HG02571 (cell line): ENCODE measurements around the gene CYP1B1.
"Not testable (repeated sequence)": the region's sequence is repeated elsewhere in the genome, so short reads cannot be mapped to it uniquely, and the experiment has no call there.

Source experiments
- ATAC-seq: cut with Tn5 transposase; IDR thresholded peaks from one replicate; pipeline ENCODE4 v1.9.1; 2021; ENCODE audit warnings: mild to moderate bottlenecking, moderate library complexity; ENCODE audit not compliant: unreplicated experiment

Gene CYP1B1

DNA sequence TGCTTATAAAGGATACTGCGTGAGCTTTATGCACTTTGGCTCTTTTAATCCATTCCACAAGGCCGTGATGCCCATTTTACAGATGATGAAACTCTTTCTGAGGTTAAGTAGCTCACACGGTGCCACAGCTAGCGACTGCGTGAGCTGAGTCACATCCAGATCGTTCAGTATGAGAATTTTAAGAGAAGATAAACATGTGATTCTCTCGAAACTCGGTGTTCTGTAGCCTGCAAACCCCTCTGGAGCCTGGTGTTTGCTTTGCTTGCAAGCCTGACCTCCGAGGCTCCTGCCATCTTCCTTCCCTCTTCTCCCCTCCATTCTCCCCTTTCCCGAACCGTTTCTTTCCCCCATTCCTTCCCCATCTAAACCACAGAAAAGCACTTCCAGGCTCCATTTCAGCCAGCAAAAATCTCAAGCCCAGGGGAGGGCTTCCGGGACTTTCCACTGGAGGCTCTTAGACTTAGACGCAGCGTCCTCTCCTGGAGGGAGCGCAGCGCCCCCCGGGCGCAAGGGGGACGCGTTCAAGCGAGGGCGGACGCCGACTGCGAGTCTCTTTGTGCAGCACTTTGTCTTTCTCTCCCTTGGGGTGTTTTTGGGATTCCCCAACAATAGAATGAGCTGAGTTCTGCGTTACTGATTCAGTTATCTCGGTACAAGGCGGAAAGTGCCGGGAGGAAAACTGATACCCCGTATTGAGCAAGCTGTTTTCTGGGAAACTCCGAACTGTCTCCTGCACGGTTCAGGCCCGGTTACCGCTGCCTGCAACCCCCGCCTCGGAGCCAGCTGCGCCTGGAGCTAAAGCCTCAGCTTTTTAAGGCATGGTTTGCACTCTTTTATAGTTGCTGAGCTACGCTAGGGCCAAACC is 38.0 kb downstream of the CYP1B1 start:
- peak; percentile 67 for ATAC-seq

DNA sequence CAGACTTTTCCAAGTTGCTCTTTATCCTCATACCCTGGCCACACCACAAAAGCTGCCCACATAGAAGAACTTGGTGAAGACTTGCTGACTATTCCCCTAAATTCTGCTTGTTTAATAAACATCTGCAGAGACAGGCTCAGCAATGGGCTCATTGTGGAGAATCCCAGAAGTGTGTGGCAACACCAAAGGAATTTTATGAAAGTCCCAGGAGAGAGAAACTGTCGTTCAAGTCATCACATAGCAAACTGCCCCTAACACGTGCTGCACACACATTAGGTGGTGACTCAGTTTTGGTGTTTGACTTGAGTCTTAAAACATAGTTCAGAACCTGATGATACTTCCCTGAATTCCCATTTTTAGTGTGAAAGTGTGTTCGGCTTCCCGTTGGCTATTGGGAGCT is 38.6 kb downstream of the CYP1B1 start:
- ATAC-seq = no peak

DNA sequence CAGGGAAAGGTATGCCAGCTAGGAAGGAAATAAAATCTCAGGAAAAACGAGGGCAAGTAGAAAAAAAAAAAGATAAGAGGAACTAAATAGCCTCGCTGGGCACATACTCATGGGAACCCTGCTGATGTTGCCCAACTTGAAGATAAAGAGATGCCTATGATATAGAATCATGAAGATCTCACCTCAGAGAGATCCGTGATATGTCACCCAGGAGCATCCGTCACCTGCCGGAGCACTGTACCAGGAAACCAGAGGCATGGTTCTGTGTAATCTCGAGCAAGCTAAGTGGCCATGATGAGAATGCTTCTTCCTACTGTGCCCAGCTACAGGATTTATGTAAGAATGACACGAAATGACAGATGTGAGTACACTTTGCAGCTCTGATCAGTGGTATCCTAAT is 40.0 kb downstream of the CYP1B1 start:
- no peak for ATAC-seq

DNA sequence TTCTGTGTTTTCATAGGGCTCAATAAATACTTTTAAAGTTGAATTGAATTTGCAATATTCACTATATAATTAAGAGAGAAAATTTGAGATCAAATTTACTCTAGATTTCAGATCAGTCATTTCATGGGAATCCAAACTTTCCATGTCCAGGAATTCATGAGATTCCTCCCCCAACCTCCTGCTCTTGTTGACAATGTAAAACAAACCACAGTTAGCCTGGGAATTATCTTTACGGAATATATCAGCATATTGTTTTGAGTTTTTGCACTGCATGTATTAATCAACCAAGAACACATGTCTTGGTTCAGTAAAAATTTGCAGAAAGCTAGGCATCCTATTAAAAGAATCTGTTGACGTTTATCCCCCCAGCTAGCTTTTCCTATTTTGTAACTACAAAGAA is 42.3 kb downstream of the CYP1B1 start:
- no peak for ATAC-seq

DNA sequence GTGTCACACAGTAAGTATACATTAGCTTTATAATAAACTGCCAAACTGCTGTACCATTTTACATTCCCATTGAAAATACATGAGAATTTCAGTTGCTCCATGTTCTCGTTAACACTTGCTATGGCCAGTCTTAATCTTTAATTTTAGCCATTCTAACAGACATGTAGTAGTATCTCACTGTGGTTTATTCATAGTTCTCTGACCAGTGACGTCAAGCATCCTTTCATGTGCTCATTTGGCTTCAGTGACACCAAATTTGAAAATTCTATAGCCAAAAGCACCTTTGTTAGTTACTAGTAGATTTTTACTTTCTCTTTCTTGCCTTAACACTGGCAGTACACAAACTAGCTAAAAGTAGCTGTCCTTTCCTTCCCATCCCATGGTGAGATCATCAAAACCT is 43.0 kb downstream of the CYP1B1 start:
- ATAC-seq = no peak

GRCh38 chr2:38030635-38031355 is 45.2 kb downstream of the CYP1B1 start:
- no peak for ATAC-seq

- no peak for ATAC-seq
Measured at GRCh38 chr2:38029512-38029911, 46.4 kb downstream of the CYP1B1 start.

DNA sequence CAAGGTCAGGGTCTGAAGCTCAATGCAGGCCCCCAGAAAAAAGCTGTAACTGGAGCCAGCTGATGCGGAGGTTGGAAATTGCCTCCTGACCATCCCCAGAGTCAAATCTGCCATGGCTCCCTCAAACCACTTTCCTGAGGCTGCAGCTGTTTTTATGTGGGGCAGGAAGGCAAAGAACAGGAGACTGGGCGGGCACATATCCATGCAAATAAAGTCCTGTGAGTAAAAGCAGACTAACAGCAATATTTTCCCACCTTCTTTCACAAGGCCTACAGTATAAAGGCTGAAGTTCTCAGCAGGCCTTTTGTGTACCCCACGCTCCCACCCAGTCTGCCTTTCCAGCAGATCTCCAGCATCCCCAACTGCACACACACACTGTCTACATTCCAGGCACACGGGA is 47.1 kb downstream of the CYP1B1 start:
- no peak for ATAC-seq

DNA sequence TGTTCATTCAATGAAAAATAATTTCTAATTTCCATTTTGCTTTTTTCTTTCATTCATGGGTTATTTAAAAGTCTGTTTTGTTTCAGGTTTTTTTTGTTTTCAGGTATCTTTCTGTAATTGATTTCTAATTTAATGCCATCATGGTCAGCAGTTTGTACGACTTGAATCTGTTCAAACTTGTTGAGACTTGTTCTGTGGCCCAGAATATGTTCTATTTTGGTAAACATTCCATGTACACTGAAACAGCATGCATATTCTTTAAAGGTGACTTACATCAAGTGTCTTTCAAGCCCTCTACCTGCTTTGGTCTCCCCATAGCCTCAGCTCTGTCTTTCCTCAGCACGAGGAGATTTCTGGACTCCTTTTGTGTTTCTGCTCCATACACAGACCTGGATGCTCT is 49.1 kb downstream of the CYP1B1 start:
- no peak for ATAC-seq

GRCh38 chr2:38021589-38021988 is 54.4 kb downstream of the CYP1B1 start:
- no peak for ATAC-seq

DNA sequence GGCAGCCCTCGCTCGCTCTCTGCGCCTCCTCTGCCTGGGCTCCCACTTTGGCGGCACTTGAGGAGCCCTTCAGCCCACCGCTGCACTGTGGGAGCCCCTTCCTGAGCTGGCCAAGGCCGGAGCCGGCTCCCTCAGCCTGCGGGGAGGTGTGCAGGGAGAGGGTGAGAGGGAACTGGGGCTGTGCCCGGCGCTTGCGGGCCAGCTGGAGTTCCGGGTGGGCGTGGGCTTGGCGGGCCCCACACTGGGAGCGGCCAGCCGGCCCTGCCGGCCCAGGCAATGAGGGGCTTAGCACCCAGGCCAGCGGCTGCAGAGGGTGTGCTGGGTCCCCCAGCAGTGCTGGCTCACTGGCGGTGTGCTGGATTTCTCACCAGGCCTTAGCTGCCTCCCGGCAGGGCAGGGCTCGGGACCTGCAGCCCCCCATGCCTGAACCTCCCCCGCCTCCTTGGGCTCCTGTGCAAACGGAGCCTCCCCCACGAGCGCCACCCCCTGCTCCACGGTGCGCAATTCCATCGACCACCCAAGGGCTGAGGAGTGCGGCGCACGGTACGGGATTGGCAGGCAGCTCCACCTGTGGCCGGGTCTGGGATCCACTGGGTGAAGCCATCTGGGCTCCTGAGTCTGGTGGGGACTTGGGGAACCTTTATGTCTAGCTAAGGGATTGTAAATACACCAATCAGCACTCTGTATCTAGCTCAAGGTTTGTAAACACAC is 55.4 kb downstream of the CYP1B1 start:
- ATAC-seq = not testable (repeated sequence)

DNA sequence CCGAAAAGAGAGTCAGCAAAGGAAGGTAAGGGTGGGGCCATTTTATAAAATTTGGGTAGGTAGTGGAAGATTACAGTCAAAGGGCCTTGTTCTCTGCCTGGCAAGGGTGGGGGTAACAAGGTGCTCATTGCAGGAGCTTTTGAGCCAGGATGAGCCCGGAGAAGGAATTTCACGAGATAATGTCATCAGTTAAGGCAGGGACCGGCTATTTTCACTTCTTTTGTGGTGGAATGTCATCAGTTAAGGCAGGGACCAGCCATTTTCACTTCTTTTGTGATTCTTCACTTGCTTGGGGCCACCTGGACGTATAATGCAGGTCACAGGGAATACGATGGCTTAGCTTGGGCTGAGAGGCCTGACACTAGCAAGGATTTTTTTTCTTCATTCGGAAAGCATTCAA is 58.1 kb downstream of the CYP1B1 start:
- no peak for ATAC-seq
